GM12873 (cell line): ENCODE data around the gene DNAH17.

ENCODE experiments used
- TF ChIP-seq, protein P1 (sequence below): IDR thresholded peaks from 2 replicates; pipeline ENCODE4 v1.5.1; 2012; ENCODE audit warnings: low read depth, mild to moderate bottlenecking, moderate library complexity, low read length, control low read depth; ENCODE audit not compliant: insufficient read depth; ENCODE audit errors: missing control alignments

DNAH17 gene

DNA sequence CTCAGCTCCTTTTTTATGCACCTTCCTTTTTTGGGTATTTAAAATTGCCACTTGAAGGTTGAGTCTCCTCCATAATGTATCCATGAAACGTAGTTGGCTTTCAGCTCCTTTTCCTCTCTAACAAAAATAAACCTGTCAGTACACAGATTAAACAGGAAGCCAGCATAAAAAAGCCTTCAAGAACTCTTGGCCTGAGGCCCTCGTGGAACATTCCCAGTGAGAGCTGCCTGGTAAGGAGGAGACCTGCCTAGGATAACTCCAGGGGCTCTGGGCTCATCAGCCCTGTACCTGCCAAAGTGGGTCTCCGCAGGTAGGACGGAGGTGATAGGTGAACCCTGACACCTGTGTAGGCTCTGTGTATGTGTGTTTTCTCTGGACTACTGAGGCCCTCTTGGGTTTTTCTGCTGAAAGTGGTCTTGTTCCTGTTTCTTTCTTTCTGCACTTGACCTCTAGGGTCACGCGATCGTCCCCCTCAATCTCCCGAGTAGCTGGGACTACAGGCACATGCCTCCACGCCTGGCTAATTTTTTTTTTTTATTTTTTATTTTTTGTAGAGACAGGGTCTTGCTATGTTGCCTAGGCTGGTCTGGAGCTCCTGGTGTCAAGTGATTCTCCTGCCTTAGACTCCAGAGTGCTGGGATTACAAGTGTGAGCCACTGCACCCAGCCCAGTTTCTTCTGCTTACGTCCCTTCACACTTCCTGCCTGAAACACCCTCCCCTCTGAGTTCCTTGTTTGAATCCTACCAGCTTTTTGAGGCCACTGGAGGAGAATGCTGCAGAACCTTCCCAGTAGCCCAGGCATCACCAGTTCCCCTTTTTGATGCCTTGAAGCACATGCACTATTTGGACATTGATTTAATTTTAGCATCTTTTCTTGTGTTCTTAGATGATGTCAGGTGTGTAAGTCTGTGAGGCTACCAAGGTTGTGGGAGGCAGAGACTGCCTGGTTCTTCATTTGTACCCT is 188.9 kb downstream of the DNAH17 start:
- TF ChIP-seq, protein P1, sequence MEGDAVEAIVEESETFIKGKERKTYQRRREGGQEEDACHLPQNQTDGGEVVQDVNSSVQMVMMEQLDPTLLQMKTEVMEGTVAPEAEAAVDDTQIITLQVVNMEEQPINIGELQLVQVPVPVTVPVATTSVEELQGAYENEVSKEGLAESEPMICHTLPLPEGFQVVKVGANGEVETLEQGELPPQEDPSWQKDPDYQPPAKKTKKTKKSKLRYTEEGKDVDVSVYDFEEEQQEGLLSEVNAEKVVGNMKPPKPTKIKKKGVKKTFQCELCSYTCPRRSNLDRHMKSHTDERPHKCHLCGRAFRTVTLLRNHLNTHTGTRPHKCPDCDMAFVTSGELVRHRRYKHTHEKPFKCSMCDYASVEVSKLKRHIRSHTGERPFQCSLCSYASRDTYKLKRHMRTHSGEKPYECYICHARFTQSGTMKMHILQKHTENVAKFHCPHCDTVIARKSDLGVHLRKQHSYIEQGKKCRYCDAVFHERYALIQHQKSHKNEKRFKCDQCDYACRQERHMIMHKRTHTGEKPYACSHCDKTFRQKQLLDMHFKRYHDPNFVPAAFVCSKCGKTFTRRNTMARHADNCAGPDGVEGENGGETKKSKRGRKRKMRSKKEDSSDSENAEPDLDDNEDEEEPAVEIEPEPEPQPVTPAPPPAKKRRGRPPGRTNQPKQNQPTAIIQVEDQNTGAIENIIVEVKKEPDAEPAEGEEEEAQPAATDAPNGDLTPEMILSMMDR: no peak

DNA sequence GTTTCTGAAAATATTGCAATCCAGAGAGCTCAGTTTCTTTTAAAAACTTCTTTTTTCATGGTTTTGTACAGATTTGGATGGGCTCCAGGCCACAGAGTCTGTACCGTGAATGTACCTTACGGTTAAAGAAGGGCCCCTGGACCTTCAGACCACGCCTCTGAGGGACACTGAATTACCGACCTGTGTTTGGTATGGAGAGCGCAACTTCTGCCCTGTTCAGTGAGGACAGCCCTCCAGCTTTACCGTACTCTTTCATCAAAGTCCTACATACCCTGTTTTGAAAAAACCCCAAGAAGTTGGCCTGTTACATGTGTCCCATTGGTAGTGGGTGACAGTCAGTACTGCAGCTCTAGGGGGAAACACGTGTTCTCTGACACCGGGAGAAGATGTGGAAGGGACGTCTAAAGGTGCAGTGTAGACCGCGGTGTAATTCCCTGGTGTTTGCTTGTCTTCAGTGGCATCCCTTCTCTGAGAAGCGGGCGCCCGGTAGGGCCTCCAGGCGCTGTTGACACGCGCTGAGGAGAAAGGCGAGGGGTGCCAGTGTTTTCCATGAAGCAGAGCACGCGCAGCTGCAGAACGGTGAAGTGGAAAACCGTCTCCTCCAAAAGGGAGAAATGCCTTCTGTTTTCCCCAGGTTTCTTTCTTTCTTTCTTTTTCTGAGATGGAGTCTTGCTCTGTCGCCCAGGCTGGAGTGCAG is 192.6 kb downstream of the DNAH17 start:
- TF ChIP-seq, protein P1: no peak

DNA sequence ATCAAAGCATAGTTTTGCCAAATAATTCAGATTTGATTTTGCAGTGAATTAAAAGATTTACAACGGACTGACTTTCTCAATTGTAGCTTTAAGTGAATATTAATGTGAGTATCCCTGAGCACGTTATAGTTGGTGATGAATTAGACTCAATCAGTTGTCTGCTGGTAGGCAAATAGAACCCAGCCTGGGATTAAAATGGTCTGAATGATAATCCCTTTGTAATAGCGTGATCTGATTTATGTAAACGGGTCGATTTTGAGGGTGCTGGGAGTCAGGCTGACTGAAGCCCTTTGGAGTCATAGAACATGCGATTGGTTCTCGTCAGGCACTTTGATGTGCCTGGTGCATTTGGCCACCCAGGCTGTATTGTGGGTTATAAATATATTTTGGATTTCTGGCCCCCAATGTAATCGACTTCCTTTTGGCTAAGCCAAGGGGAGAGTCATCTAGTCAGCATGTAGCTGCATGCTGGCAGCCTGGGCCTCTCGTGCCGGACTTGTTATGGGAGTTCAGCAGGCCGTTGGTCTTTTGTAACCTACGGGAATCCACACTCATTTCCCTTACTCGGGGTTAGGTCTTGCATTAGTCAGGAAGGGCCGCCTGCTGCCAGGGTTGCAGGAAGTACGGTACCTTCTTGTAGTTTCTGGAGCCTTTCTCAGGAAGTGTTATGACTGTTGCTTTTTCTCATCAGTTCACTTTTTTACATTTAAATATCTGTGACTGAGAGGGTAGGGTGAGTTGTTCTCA is 193.3 kb downstream of the DNAH17 start:
- TF ChIP-seq, protein P1: no peak

DNA sequence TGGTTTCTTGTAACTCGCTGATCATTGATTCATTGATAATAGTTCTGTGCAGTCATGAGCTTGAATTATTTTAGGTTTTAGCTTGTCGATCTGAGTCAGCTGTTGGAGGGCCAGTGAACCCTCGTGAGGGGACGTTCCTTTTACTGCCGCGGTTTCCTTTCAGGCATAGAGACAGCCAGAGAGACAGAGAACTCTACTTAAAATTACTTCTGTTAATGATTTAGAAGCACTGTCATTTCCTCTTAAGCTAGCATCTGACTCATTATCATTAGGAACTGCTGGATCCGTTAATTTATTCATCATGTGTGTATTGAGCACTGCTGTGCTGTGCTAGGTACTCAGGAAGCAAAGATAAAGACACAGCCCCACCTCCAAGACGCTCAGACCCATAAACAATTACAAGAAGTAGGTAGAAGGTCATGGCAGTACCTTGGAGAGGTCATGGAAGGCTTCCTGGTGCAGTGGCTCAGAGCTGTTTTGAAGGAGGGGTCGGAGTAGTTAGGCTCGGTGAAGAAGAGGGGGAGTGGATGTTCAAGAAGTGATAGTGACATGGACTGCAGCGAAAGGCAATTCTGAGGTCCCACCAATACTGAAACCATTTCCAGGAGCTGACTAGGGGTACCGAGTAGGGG is 195.5 kb downstream of the DNAH17 start:
- TF ChIP-seq, protein P1: no peak

DNA sequence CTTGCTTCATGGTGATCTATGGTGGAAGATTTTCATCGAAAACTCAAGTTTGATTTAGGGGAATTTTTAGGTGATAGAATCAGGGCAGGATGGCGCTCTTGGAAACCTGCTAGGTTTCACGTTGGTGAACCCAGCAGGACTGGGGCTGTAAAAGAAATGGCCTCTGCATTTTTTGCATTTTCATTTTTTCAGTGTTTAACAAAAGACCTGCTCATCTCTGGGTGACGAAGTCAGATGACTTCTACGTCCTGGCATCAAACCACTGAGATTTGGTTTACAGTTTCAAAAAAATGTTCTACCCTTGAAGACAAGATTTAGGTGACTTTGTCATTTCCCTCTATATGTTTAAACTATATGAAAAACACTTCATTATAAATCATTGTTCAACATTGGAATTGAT is 196.8 kb downstream of the DNAH17 start:
- TF ChIP-seq, protein P1: no peak

DNA sequence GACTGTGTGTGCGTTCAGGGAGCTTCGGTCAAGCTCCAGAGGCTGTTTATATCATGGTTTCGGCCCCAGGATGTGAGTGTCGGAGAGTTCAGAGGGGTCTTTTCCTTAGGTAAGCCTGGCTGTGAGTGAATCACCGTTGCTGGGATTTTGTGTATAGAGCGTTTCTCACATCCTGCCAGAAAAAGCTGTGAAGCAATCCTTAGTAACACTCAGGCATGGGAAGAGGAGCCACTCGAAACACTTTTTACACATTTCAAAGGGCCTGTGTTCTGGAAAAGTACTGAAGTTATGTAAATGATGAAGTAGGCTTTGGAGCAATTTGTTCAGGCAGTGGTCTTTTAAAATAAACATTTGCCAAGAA is 198.1 kb downstream of the DNAH17 start:
- TF ChIP-seq, protein P1: no peak
